Osteoblast (primary cell): ENCODE measurements around the gene DUSP3. TPM values are rescaled to one million over a fixed set of nuclear protein-coding genes. Genes with fewer than 3 reads are reported as not detected.

Experiments
- DNase-seq: peaks from one replicate; pipeline ENCODE4 v3.0.0; 2011; ENCODE audit warnings: low spot score, mixed read lengths; ENCODE audit not compliant: insufficient read length; ENCODE audit errors: missing footprints
- H2AFZ ChIP-seq: 2 replicates; pipeline ENCODE4 v1.6.0; 2011; ENCODE audit warnings: mild to moderate bottlenecking, low read length
- H3K27ac ChIP-seq: 2 replicates; pipeline ENCODE4 v1.5.1; 2011; ENCODE audit warnings: mild to moderate bottlenecking, low read depth, low read length, moderate library complexity
- H3K27me3 ChIP-seq: 2 replicates; pipeline ENCODE4 v1.6.0; 2012; ENCODE audit warnings: mild to moderate bottlenecking, control low read depth, inconsistent platforms, low read length, moderate library complexity; ENCODE audit not compliant: insufficient read depth
- H3K36me3 ChIP-seq: 2 replicates; pipeline ENCODE4 v1.5.1; 2011; ENCODE audit warnings: mild to moderate bottlenecking, low read length, control low read depth, moderate library complexity; ENCODE audit not compliant: insufficient read depth
- H3K4me1 ChIP-seq: 2 replicates; pipeline ENCODE4 v1.5.1; 2011; ENCODE audit warnings: mild to moderate bottlenecking, low read length, control low read depth, moderate library complexity; ENCODE audit not compliant: insufficient read depth
- H3K4me2 ChIP-seq: 2 replicates; pipeline ENCODE4 v1.6.0; 2011; ENCODE audit warnings: mild to moderate bottlenecking, low read length; ENCODE audit not compliant: insufficient read depth
- H3K4me3 ChIP-seq: fragments of 200-600 bp; sonication (generic); 3 replicates; pipeline ENCODE4 v1.5.1; 2012; ENCODE audit warnings: mild to moderate bottlenecking, low read length, inconsistent platforms; ENCODE audit not compliant: insufficient read depth
- H3K79me2 ChIP-seq: 2 replicates; pipeline ENCODE4 v1.6.0; 2012; ENCODE audit warnings: mild to moderate bottlenecking, low read length, control low read depth, inconsistent platforms; ENCODE audit not compliant: insufficient read depth
- H3K9me3 ChIP-seq: 2 replicates; pipeline ENCODE4 v1.5.1; 2011; ENCODE audit warnings: low read depth, low read length, control low read depth
- H4K20me1 ChIP-seq: 2 replicates; pipeline ENCODE4 v1.6.0; 2012; ENCODE audit warnings: mild to moderate bottlenecking, low read length, control low read depth; ENCODE audit not compliant: insufficient read depth
- CTCF ChIP-seq: IDR thresholded peaks from 2 replicates; pipeline ENCODE4 v1.5.1; 2011; ENCODE audit warnings: mild to moderate bottlenecking, low read depth, low read length, moderate library complexity; ENCODE audit errors: extremely low read depth
- total RNA-seq: library from RNA; depleted of rRNA; stranded (reverse); fragments of >200 nt; gene quantifications from 2 replicates; pipeline ENCODE4 v1.2.3, GENCODE V29; 2012

Gene DUSP3
- total RNA-seq, 1 donor = 68.8 TPM

DNA sequence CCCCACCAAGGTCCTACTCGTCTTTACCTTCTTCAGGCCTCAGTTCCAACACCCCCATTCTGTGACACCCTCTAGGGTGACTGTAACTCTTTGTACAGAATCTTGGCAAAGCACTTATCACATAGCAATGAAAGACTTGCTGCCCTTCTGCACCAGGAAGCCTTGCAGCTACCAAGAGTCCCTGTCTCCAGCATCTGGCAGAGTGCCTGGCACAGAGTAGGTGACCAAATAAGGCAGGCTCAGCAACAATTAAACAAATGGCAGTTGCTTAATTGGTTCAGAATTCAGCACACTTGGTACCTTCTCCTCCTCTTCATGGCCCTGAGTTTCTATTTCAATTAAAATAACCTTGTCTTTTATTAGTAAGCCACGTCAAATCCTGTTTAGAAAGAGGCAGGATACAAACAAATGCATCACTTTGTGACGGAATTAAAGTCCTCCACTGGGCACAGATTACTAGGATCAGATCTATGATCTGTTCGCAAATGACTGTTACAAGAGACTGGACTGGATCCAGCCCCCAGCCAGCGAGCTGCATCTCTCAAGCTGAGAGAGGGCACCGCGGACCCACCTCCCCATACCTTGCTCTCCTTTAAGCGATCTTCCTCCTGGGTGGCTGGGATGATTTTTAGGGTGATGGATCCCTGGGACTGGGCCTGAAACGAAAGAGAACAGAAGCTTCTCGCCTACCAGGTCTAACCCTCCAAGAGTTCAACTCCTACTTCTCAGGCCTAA, 44.7 kb upstream of the DUSP3 start:
- Histone ChIP-seq H3K4me3 (no peak overlapping the region), H3K4me1 (no peaks in the 10 kb centered on the region), H3K9me3 (no peaks in the 10 kb centered on the region), H3K27ac (no peak overlapping the region), H4K20me1 (no peaks in the 10 kb centered on the region), H3K27me3 (no peaks in the 10 kb centered on the region), H2AFZ (no peak overlapping the region), H3K36me3 (peaks cover 18% of the 10 kb centered on the region), H3K4me2 (no peak overlapping the region), H3K79me2 (no peaks in the 10 kb centered on the region)
- TF ChIP-seq CTCF = no peak
- DNase-seq = no peak

- no peaks in the 10 kb centered on the region for H3K9me3 ChIP-seq
- no peaks in the 10 kb centered on the region for H3K4me1 ChIP-seq
- TF ChIP-seq CTCF = no peak
- DNase-seq = no peak
- no peak overlapping the region for H3K4me2 ChIP-seq
- H2AFZ ChIP-seq = no peak overlapping the region
- no peak overlapping the region for H3K4me3 ChIP-seq
- no peaks in the 10 kb centered on the region for H4K20me1 ChIP-seq
- H3K79me2 ChIP-seq = no peaks in the 10 kb centered on the region
- peaks cover 14% of the 10 kb centered on the region for H3K36me3 ChIP-seq
- no peak overlapping the region for H3K27ac ChIP-seq
- H3K27me3 ChIP-seq = no peaks in the 10 kb centered on the region
Measured at GRCh38 chr17:43822570-43823190, 43.9 kb upstream of the DUSP3 start.

DNA sequence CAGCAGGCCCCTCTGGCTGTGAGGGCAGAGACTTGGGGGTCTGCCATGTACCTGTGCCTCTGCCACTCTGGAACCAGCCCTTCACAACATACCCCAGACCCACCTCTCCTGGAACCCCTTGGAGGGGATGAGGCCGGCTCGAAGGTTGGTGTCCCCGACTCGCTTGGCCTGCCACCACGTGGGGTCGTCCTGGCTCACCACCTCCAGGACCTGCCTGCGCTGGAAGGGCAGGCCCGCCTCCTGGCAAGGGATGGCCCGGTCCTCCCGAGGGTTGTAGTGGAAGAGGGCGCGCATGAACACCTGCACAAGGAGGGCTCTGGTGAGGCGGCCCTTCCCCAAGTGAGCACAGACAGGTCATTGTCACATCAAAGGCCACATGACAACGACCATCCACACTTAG, 42.0 kb upstream of the DUSP3 start:
- Histone ChIP-seq H3K79me2 (no peaks in the 10 kb centered on the region), H4K20me1 (no peaks in the 10 kb centered on the region)

More for the DNA sequence above, 42.0 kb upstream of the DUSP3 start:
- H3K27ac ChIP-seq = no peak overlapping the region
- no peak for TF ChIP-seq CTCF
- peaks cover 26% of the 10 kb centered on the region for H3K36me3 ChIP-seq
- H3K9me3 ChIP-seq = no peaks in the 10 kb centered on the region
- no peak overlapping the region for H2AFZ ChIP-seq
- H3K4me3 ChIP-seq = no peak overlapping the region
- no peak for DNase-seq
- no peaks in the 10 kb centered on the region for H3K4me1 ChIP-seq
- no peaks in the 10 kb centered on the region for H3K27me3 ChIP-seq
- no peak overlapping the region for H3K4me2 ChIP-seq
